GM19238 (cell line): Measurements from ENCODE around the gene MLKL.
"Not testable (repeated sequence)": the region's sequence is repeated elsewhere in the genome, so short reads cannot be mapped to it uniquely, and the experiment has no call there.

Source experiments
- DNase-seq: peaks from one replicate; pipeline ENCODE4 v3.0.0; 2011; ENCODE audit warnings: low spot score; ENCODE audit not compliant: insufficient read length

MLKL gene

GRCh38 chr16:74732707-74733350, 32.2 kb upstream of the MLKL start:
- no peak for DNase-seq

GRCh38 chr16:74731853-74732477, 31.3 kb upstream of the MLKL start:
- no peak for DNase-seq

GRCh38 chr16:74729783-74730683, 29.4 kb upstream of the MLKL start:
- DNase-seq: no peak

GRCh38 chr16:74727903-74728302, 27.2 kb upstream of the MLKL start:
- no peak for DNase-seq

DNA sequence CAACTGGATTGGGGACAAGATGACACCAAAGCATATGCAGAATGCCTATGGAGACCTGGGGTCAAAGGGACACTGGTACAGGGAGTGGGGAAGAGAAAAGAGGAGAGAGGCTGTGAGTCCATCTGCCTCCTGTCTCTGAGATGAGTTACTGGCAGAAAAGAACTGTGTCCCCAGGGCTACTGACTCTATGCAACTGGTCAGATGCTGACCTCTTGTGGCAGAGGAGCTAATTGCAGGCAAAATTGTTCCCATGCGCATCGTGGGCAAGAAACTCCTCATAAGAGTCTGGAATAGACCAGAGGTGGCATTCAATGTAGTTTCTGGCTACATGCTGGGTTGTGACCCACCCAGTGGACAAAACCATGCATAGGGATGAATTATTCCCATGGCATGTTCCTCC, 26.1 kb upstream of the MLKL start:
- DNase-seq: no peak

- DNase-seq: no peak
These were observed 25.2 kb upstream of the MLKL start for GRCh38 chr16:74725651-74726455.

DNA sequence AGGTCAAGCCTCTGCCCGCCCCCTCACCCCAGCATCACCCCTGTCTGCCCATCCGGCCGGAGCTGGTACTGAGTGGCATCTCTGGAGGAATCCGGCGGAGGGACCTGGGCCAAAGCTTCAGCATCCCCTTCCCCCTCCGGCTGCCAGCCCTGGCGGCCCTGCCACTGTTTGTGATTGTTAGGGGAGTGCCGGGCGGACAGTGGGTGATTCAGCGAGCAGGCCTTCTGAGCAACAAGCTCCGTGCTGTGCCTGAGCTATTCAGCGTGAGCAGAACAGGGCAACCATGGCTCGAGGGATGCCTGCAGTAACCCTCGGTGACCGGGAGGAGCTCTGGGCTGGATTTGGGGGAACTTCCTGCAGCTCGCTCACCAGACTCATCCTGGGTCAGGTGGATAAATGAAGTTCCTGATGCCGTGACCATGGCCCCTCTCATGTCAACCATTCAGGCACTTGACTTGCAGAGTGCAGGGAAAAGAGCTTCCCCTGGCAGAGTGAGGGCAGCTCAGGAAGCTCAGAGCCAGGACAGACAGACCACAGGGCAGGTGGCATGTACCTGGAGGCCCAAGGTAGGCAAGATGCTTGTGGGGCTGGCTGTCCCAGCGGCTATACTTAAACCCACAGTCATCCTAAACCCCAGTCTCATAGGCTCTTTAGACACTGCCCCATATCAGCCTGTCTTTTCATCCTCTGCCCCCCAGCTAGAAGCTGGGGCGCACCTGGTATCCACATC, 24.3 kb upstream of the MLKL start:
- DNase-seq: no peak

DNA sequence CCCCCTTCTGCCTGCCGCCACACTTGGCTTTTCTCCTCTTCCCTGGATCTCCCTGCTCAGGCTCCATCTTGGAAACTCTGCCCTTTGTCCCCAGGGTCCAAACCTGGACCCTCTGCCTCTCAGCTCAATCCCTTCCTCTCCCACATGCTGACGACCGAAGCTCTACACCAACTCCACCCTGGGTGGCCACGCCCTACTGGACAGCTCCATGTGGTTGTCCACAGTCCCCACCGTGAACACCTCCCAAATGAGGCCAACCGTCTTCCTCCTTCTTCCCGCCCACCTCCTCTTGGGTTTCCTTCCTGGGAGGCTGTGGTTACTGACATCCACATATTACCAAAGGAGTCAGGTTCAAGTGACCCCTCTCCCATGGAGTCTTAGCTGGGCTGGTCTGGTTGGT, 22.6 kb upstream of the MLKL start:
- no peak for DNase-seq

DNA sequence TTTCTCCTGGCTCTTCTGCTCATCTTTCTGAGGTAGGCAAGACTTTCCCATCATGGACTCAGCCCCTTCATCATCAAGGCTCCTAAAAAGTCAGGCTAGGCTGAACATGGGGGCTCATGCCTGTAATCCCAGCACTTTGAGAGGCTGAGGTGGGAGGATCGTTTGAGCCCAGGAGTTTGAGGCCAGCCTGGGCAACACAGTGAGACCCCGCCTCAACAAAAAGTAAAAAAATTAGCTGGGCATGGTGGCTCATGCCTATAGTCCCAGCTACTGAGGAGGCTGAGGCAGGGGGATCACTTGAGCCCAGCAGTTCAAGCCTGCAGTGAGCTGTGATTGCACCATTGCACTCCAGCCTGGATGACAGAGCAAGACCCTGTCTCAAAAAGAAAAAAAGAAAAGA, 21.5 kb upstream of the MLKL start:
- not testable (repeated sequence) for DNase-seq

DNA sequence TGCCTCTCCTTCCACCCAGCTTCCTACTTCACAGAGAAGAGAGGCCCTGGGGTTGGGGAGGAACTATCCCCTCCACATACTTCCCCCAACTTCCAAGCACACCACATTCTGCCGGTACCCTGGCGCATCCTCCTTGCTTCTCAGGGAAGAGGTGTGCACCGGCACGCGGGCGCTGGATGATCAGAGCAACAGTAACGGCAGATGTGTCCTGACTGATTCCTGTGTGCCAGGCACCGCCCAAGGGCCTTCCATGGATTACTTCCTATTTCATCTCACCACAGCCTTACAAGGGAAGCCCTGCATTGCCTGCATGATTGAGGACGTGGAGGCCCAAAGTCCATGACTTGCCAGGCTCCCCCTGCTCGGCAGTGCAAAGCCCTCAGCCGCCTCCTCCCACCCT, 21.1 kb upstream of the MLKL start:
- no peak for DNase-seq

DNA sequence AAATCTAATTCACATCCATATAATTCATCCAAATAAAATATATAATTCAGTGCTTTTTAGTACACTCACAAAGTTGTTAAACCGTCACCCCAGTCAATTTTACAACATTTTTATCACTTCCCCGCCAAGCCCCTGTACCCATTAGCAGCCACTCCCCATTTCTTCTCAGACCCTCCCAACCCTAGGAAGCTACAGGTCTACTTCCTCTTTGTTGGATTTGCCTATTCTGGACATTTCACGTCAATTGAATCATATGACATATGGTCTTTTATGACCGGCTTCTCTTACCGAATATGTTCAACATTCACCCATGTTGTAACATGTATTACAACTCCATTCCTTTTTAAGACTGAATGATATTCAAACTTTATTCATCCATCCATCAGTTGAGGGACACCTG, 19.9 kb upstream of the MLKL start:
- DNase-seq: no peak

DNA sequence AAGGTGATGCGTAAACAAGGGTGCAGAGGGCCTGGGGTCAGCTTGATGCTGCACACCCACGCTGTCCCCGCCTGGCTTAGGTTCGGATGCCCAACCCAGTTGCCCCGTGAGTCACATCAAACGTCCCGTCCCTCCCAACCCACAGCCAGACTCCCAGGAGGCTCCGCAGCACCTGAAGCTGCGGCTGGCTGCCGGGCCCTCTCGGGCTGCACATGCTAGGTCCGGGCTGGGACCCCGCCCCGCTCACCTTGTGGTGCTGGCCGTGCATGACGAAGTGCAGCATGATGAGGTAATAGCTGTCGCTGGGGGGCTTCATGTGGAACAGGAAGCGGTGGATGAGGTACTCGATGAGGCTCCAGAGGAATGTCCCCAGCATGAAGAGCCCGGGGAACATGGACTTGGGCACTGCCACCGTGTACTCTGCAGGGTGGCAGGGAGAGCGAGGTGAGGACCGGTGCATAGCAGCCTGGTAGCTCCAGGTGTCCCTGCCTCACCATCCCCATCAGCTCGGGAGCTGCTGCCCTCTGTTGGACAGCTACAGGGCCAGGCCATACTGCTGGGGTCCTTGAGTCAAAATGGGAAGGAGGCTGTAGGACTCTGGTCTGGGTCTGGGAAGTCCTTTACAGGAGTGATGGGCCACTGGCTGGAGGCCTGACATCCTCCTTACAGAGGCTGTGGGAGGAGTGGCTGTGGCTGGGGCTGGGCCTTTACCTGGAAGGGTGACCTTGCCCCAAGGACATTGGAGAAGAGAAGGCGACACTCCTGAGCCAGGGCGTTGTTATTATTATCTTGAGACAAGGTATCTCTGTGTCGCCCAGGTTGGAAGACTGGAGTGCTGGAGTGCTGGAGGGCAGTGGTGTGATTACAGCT, 18.3 kb upstream of the MLKL start:
- DNase-seq: no peak

- DNase-seq: no peak
These were observed 17.5 kb upstream of the MLKL start for GRCh38 chr16:74718140-74718539.

DNA sequence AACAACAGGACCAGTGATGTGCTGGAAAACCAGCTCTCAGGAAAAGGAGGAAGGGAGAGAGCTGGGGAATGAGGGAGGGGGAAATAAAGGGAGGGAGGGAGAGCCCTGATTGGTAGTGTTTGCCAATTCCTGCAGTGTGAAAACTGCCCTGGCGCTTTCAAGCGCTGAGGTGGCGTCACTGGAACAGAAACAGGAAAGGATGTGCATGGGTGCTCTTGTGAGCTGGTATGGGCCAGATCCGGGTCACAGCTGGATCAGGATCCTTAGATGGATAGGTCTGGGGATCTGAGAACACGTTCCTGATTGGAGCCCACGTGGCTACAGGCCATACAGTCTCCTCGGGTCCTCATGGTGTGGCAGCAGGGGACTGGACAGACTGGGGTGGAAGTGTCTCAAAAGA, 16.7 kb upstream of the MLKL start:
- DNase-seq: no peak

- DNase-seq: no peak
These were observed 15.7 kb upstream of the MLKL start for GRCh38 chr16:74716355-74716754.

GRCh38 chr16:74713876-74714275, 13.2 kb upstream of the MLKL start:
- DNase-seq: no peak

DNA sequence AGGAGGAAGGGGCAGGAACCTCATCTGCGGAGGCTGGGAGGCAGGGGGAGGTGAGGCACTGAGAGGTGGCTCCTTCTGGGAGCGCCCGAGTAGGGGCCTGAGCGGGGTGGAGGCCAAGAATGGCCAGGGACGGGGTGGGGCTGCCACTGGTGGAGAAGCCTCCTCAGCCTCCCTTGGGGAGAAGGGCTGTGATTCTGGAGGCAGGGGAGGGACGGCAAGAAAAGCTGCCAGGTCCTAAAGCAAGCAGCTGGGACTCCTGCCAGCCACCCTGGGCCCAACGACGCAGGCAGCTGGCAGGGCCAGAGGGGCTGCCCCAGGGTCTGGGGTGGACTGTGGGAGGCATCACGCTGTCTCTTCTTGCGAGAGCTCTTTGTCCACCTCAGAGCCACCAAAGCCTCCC, 12.7 kb upstream of the MLKL start:
- no peak for DNase-seq

GRCh38 chr16:74711938-74712337, 11.3 kb upstream of the MLKL start:
- no peak for DNase-seq

GRCh38 chr16:74710401-74710800, 9.7 kb upstream of the MLKL start:
- DNase-seq: no peak

DNA sequence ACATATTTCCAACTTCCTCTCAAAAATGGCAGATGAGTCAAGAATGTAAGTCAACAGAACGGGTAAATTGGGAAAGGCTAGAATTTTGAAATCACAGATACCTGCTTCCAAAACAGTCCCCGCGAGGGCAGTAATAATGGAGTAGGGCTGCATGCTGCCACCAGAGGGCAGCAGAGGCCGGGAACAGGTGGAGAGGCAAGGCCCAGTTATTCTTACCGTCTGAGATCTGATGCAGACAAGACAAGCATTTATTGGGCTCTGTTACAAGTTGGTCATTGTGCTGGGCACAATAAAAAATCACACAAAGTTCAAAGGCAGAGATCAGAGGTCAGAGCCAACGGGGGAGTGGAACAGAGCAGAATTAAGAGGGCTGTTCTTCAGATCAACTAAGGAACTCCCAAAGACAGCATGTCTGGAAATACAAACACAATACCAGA, 8.8 kb upstream of the MLKL start:
- peak; percentile 66 for DNase-seq
